HCT116 (cell line): Measurements from ENCODE around the gene PITPNC1. TPM values are rescaled to one million over a fixed set of nuclear protein-coding genes. Genes with fewer than 3 reads are reported as not detected.

Experiments
- ATAC-seq: fragments of 200-7000 bp; cut with Tn5 transposase; 2 replicates; pipeline ENCODE4 v1.9.1; 2020; ENCODE audit warnings: mild to moderate bottlenecking, moderate library complexity
- BruUV-seq: library from RNA; stranded (reverse); fragments of 400-500 nt; replicated peaks from 2 replicates; lab custom pipeline; 2021; lab: Mats Ljungman, UMichigan
- CTCF ChIA-PET: fragments of 300-600 bp; sonication (Branson Sonifier 250); formaldehyde crosslinking; loops from one replicate; lab custom pipeline; 2021; ENCODE audit warnings: antibody characterized with exemption; lab: Charles Lee
- POLR2A ChIA-PET: fragments of 300-600, 350-600 bp; sonication (Branson Sonifier 250); formaldehyde crosslinking; loops from one replicate; lab custom pipeline; 2021; ENCODE audit warnings: antibody characterized with exemption; lab: Charles Lee
- RAD21 ChIA-PET, 2 experiments: fragments of 300-600 bp; sonication (Branson Sonifier 250); formaldehyde crosslinking; loops; one replicate each; lab custom pipeline; 2023; ENCODE audit warnings: low total read pairs in 2 of 2; ENCODE audit not compliant: uncharacterized antibody in 2 of 2, unreplicated experiment in 2 of 2, low non-redundant PET in 1 of 2; lab: Charles Lee
- DNase-seq: peaks from one replicate; pipeline ENCODE4 v3.0.0-alpha.2; 2010; ENCODE audit warnings: low read depth, low spot score
- H2AFZ ChIP-seq: fragments of 200-600 bp; shearing (Covaris generic), sonication (generic); 2 replicates; pipeline ENCODE4 v1.6.1; 2017; ENCODE audit warnings: low read depth, mixed run types, mixed read lengths, antibody characterized with exemption, low read length; ENCODE audit not compliant: poor library complexity, severe bottlenecking
- H3K27ac ChIP-seq: 2 replicates; pipeline ENCODE4 v1.5.1; 2012; ENCODE audit warnings: low read depth, low read length
- H3K27me3 ChIP-seq: fragments of 200-600 bp; sonication (generic); 2 replicates; pipeline ENCODE4 v1.6.1; 2016; ENCODE audit warnings: mixed run types, low read length, mixed read lengths; ENCODE audit not compliant: insufficient read depth
- H3K36me3 ChIP-seq, 2 experiments: fragments of 200-500 bp in 1 of 2; fragments of 200-600 bp in 1 of 2; sonication (Bioruptor generic) in 1 of 2; sonication (generic) in 1 of 2; 2 replicates each; pipeline versions ENCODE4 v1.5.1 to v1.6.1; 2014 to 2016; ENCODE audit warnings: low read length in 2 of 2, inconsistent platforms in 1 of 2, mixed read lengths in 1 of 2, mixed run types in 1 of 2; ENCODE audit not compliant: insufficient read depth in 2 of 2, control insufficient read depth in 1 of 2
- H3K4me1 ChIP-seq, 2 experiments: fragments of 200-600 bp in 1 of 2; sonication (generic) in 1 of 2; 2 replicates each; pipeline versions ENCODE4 v1.5.1 to v1.6.1; 2012 to 2017; ENCODE audit warnings: low read length in 2 of 2, inconsistent platforms in 1 of 2, mild to moderate bottlenecking in 1 of 2, mixed read lengths in 1 of 2, mixed run types in 1 of 2, moderate library complexity in 1 of 2; ENCODE audit not compliant: insufficient read depth in 2 of 2, control insufficient read depth in 1 of 2
- H3K4me2 ChIP-seq: fragments of 200-600 bp; sonication (generic); 2 replicates; pipeline ENCODE4 v1.6.1; 2017; ENCODE audit warnings: mixed run types, low read length, mixed read lengths
- H3K4me3 ChIP-seq, 2 experiments: fragments of 200-600 bp in 1 of 2; sonication (generic) in 1 of 2; replicated peaks in 1 of 2; 2 replicates each; pipeline ENCODE4 v1.5.1; 2011 to 2016; ENCODE audit warnings: low read length in 2 of 2, control low read depth in 1 of 2, low read depth in 1 of 2, mild to moderate bottlenecking in 1 of 2, mixed read lengths in 1 of 2, mixed run types in 1 of 2
- H3K79me2 ChIP-seq: fragments of 200-600 bp; sonication (generic); 2 replicates; pipeline ENCODE4 v1.6.1; 2017; ENCODE audit warnings: mild to moderate bottlenecking, mixed run types, low read length, moderate library complexity, mixed read lengths; ENCODE audit not compliant: insufficient read depth
- H3K9ac ChIP-seq: fragments of 200-600 bp; sonication (generic); 2 replicates; pipeline ENCODE4 v1.6.1; 2016; ENCODE audit warnings: low read length, mixed read lengths
- H3K9me2 ChIP-seq: fragments of 200-600 bp; sonication (generic), shearing (Covaris generic); 2 replicates; pipeline ENCODE4 v1.6.1; 2017; ENCODE audit warnings: mixed run types, mild to moderate bottlenecking, moderate library complexity; ENCODE audit not compliant: insufficient read depth
- H3K9me3 ChIP-seq, 2 experiments: fragments of 200-500 bp in 1 of 2; fragments of 200-600 bp in 1 of 2; sonication (Bioruptor generic) in 1 of 2; sonication (generic) in 1 of 2; 2 replicates each; pipeline ENCODE4 v1.6.1; 2014 to 2017; ENCODE audit warnings: low read length in 2 of 2, mixed read lengths in 2 of 2, inconsistent platforms in 1 of 2, low read depth in 1 of 2, mild to moderate bottlenecking in 1 of 2, mixed run types in 1 of 2, moderate library complexity in 1 of 2; ENCODE audit not compliant: control insufficient read depth in 1 of 2, insufficient read depth in 1 of 2
- H4K20me1 ChIP-seq: fragments of 200-600 bp; sonication (generic), shearing (Covaris generic); 2 replicates; pipeline ENCODE4 v1.6.1; 2017; ENCODE audit warnings: mixed run types, mild to moderate bottlenecking, moderate library complexity; ENCODE audit not compliant: insufficient read depth
- CBX3 ChIP-seq: IDR thresholded peaks from 2 replicates; pipeline ENCODE4 v1.6.1; 2012; ENCODE audit warnings: low read depth
- CEBPB ChIP-seq: IDR thresholded peaks from 2 replicates; pipeline ENCODE4 v1.6.1; 2012; ENCODE audit warnings: low read depth
- EGR1 ChIP-seq: IDR thresholded peaks from 2 replicates; pipeline ENCODE4 v1.6.1; 2012; ENCODE audit warnings: low read depth
- JUND ChIP-seq: IDR thresholded peaks from 2 replicates; pipeline ENCODE4 v1.6.1; 2012
- MAX ChIP-seq: IDR thresholded peaks from 2 replicates; pipeline ENCODE4 v1.6.1; 2012
- POLR2A ChIP-seq: IDR thresholded peaks from 2 replicates; pipeline ENCODE4 v1.7.0; 2011; ENCODE audit warnings: borderline replicate concordance; ENCODE audit not compliant: insufficient read depth, insufficient read length; ENCODE audit errors: extremely low read depth
- POLR2AphosphoS5 ChIP-seq: IDR thresholded peaks from 2 replicates; pipeline ENCODE4 v1.6.1; 2011; ENCODE audit warnings: mild to moderate bottlenecking, low read depth, low read length, moderate library complexity
- SIN3A ChIP-seq: IDR thresholded peaks from 2 replicates; pipeline ENCODE4 v1.6.1; 2012; ENCODE audit warnings: low read depth
- YY1 ChIP-seq: IDR thresholded peaks from 2 replicates; pipeline ENCODE4 v1.6.1; 2011; ENCODE audit warnings: low read length, low read depth, moderate library complexity, mild to moderate bottlenecking; ENCODE audit not compliant: insufficient replicate concordance; ENCODE audit errors: extremely low read depth
- ZBTB33 ChIP-seq: IDR thresholded peaks from 2 replicates; pipeline ENCODE4 v1.6.1; 2011; ENCODE audit warnings: mild to moderate bottlenecking, low read length, moderate library complexity; ENCODE audit not compliant: insufficient replicate concordance; ENCODE audit errors: extremely low read depth
- ZNF274 ChIP-seq: fragments of 200-500 bp; sonication (Bioruptor generic); IDR thresholded peaks from 2 replicates; pipeline ENCODE4 v1.6.1; 2014; ENCODE audit warnings: mild to moderate bottlenecking, low read depth, low read length, inconsistent platforms
- intact Hi-C: fragments of 100-400 bp; cut with micrococcal nuclease; formaldehyde crosslinking; loops from 2 replicates; pipeline ENCODE4 v1.10.0; 2022
- total RNA-seq: library from RNA; stranded (reverse); gene quantifications from one replicate; pipeline ENCODE4 v1.2.1, GENCODE V29; 2021; ENCODE audit not compliant: unreplicated experiment

Gene PITPNC1
- total RNA-seq, 1 experiment from 2014 or later: 41.9 TPM

GRCh38 chr17:67412032-67412431, 35.0 kb downstream of the PITPNC1 start:
- H4K20me1 ChIP-seq: no peaks in the 10 kb centered on the region
- no peak overlapping the region for H3K9ac ChIP-seq
- peaks cover 21% of the 10 kb centered on the region; the same call in 1 of the 2 replicates for H3K79me2 ChIP-seq
- DNase-seq (no peak), ATAC-seq (no peak)
- no peak overlapping the region for H3K4me2 ChIP-seq
- H3K9me2 ChIP-seq: no peaks in the 10 kb centered on the region
- H3K4me1 ChIP-seq: peaks cover 5 to 45% of the 10 kb centered on the region in 2 experiments
- no peak overlapping the region for H2AFZ ChIP-seq
- ChIA-PET POLR2A (interaction anchor here (1.3 kb wide), 1 partner anchor 63 kb away, joined by 3 read pairs; no protein-coding TSS in a partner anchor), RAD21 (no interaction called here), CTCF (interaction anchor here (1.2 kb wide), 1 partner anchor 63 kb away, joined by 6 read pairs; no protein-coding TSS in a partner anchor)
- BruUV-seq: no TSS peak
- H3K27ac ChIP-seq: no peak overlapping the region
- H3K36me3 ChIP-seq: no peaks in the 10 kb centered on the region
- TF ChIP-seq POLR2A (no peak), POLR2AphosphoS5 (no peak), YY1 (no peak), CBX3 (no peak), MAX (no peak), ZBTB33 (no peak), EGR1 (no peak), SIN3A (no peak), CEBPB (no peak), ZNF274 (no peak), JUND (no peak)
- no peaks in the 10 kb centered on the region for H3K27me3 ChIP-seq
- no peak overlapping the region for H3K4me3 ChIP-seq
- intact Hi-C loops: no loop called here
- peaks cover 0 to 3% of the 10 kb centered on the region in 2 experiments; a peak in 1 of 4 replicates for H3K9me3 ChIP-seq
